ENCODE data around the gene POLA2.

GRCh38 chr11:65219930-65220213, 41.9 kb upstream of the POLA2 start:
- TF ChIP-seq EZH2 (IDR thresholded peaks at IDR 0.05; ENCODE audit: low read length, missing control alignments): no peak
- TF ChIP-seq CTCF (conservative IDR thresholded peaks at IDR 0.05 in 1 of 2, IDR thresholded peaks at IDR 0.05 in 1 of 2; ENCODE audit: low read depth in 1 of 2, low read length in 2 of 2): no peak
